Measurements from ENCODE around the gene METAP1. TPM values are rescaled to one million over a fixed set of nuclear protein-coding genes. Genes with fewer than 3 reads are reported as not detected.

METAP1 gene
- total RNA-seq, 1 donor from 2014 or later = 155 TPM

GRCh38 chr4:99043346-99043745 is 47.8 kb downstream of the METAP1 start:
- H3K27ac ChIP-seq = no peak overlapping the region
- H3K79me2 ChIP-seq (ENCODE audit: low read depth) = peaks cover 6% of the 10 kb centered on the region
- no peak overlapping the region for H3K4me2 ChIP-seq
- H4K20me1 ChIP-seq (ENCODE audit: low read depth) = no peaks in the 10 kb centered on the region
- Mint-ChIP-seq H3K4me1 (no peaks in the 10 kb centered on the region), H3K36me3 (peaks cover 35% of the 10 kb centered on the region), H3K9me3 (peaks cover 2% of the 10 kb centered on the region), H3K27ac (no peak overlapping the region), H3K27me3 (ENCODE audit: insufficient read depth, low read depth) (no peaks in the 10 kb centered on the region), H3K4me3 (no peak overlapping the region)
- H3K9me3 ChIP-seq (ENCODE audit: low read depth) = peaks cover 3% of the 10 kb centered on the region
- H3F3A ChIP-seq (ENCODE audit: low read depth) = no peaks in the 10 kb centered on the region
- H3K4me3 ChIP-seq = no peak overlapping the region
- no peaks in the 10 kb centered on the region for H3K27me3 ChIP-seq
- H3K4me1 ChIP-seq = no peaks in the 10 kb centered on the region
- TF ChIP-seq CTCF (IDR thresholded peaks at IDR 0.05) = no peak
- no peak for TF ChIP-seq EZH2 (IDR thresholded peaks at IDR 0.05)
- TF ChIP-seq EZH2phosphoT487 (IDR thresholded peaks at IDR 0.05) = no peak
- no peak overlapping the region for H2AFZ ChIP-seq (replicated peaks)
- no peak for DNase-seq (ENCODE audit: low spot score)
- no peak overlapping the region for H3K9ac ChIP-seq
- H3K36me3 ChIP-seq = peaks cover 3% of the 10 kb centered on the region

- H3F3A ChIP-seq (ENCODE audit: low read depth) = no peaks in the 10 kb centered on the region
- H3K4me3 Mint-ChIP-seq = no peak overlapping the region
- no peaks in the 10 kb centered on the region for H4K20me1 ChIP-seq (ENCODE audit: low read depth)
- H3K36me3 Mint-ChIP-seq = peaks cover 54% of the 10 kb centered on the region
- no peak overlapping the region for H2AFZ ChIP-seq (replicated peaks)
- H3K27ac ChIP-seq = no peak overlapping the region
- peaks cover 8% of the 10 kb centered on the region for H3K36me3 ChIP-seq
- no peaks in the 10 kb centered on the region for H3K27me3 ChIP-seq
- no peaks in the 10 kb centered on the region for H3K9me3 Mint-ChIP-seq
- no peaks in the 10 kb centered on the region for H3K4me1 ChIP-seq
- no peak overlapping the region for H3K9ac ChIP-seq
- H3K27ac Mint-ChIP-seq = no peak overlapping the region
- no peaks in the 10 kb centered on the region for H3K9me3 ChIP-seq (ENCODE audit: low read depth)
- H3K4me1 Mint-ChIP-seq = no peaks in the 10 kb centered on the region
- H3K27me3 Mint-ChIP-seq (ENCODE audit: insufficient read depth, low read depth) = no peaks in the 10 kb centered on the region
- H3K4me2 ChIP-seq = no peak overlapping the region
- DNase-seq (ENCODE audit: low spot score) = no peak
- H3K4me3 ChIP-seq = no peak overlapping the region
- TF ChIP-seq EZH2 (IDR thresholded peaks at IDR 0.05) = no peak
- no peak for TF ChIP-seq EZH2phosphoT487 (IDR thresholded peaks at IDR 0.05)
- TF ChIP-seq CTCF (IDR thresholded peaks at IDR 0.05) = no peak
- H3K79me2 ChIP-seq (ENCODE audit: low read depth) = no peaks in the 10 kb centered on the region
Measured at GRCh38 chr4:99047710-99048109, 52.2 kb downstream of the METAP1 start.

- peaks cover 51% of the 10 kb centered on the region for H3K36me3 Mint-ChIP-seq
Measured at GRCh38 chr4:99052902-99053301, 57.4 kb downstream of the METAP1 start.

More at GRCh38 chr4:99052902-99053301, 57.4 kb downstream of the METAP1 start:
- no peak for DNase-seq (ENCODE audit: low spot score)
- H3F3A ChIP-seq (ENCODE audit: low read depth) = peaks cover 18% of the 10 kb centered on the region
- no peaks in the 10 kb centered on the region for H3K9me3 ChIP-seq (ENCODE audit: low read depth)
- Mint-ChIP-seq H3K9me3 (no peaks in the 10 kb centered on the region), H3K27ac (no peak overlapping the region), H3K27me3 (ENCODE audit: insufficient read depth, low read depth) (no peaks in the 10 kb centered on the region), H3K4me3 (no peak overlapping the region), H3K4me1 (peaks cover 6% of the 10 kb centered on the region)
- no peak overlapping the region for H2AFZ ChIP-seq (replicated peaks)
- no peak overlapping the region for H3K4me2 ChIP-seq
- H3K36me3 ChIP-seq = peaks cover 18% of the 10 kb centered on the region
- no peak overlapping the region for H3K9ac ChIP-seq
- H3K79me2 ChIP-seq (ENCODE audit: low read depth) = no peaks in the 10 kb centered on the region
- peaks cover 9% of the 10 kb centered on the region for H3K4me1 ChIP-seq
- H3K27ac ChIP-seq = no peak overlapping the region
- TF ChIP-seq CTCF (IDR thresholded peaks at IDR 0.05) = no peak
- TF ChIP-seq EZH2 (IDR thresholded peaks at IDR 0.05) = no peak
- no peak for TF ChIP-seq EZH2phosphoT487 (IDR thresholded peaks at IDR 0.05)
- H3K4me3 ChIP-seq = no peak overlapping the region
- no peaks in the 10 kb centered on the region for H3K27me3 ChIP-seq
- no peaks in the 10 kb centered on the region for H4K20me1 ChIP-seq (ENCODE audit: low read depth)
